Peyer's patch (tissue), 4 donors: ENCODE results near the gene CDC42EP3.

Source experiments
- POLR2A ChIP-seq, 2 donors: fragments of 450-650 bp; IDR thresholded peaks; one replicate each; pipeline ENCODE4 v1.5.1; 2017; ENCODE audit warnings: antibody characterized with exemption in 2 of 2, mild to moderate bottlenecking in 2 of 2, moderate library complexity in 2 of 2
- TF ChIP-seq, protein P1 (sequence below), 6 experiments: fragments of 450-650 bp in 4 of 6; fragments of 200-600 bp in 2 of 6; sonication (generic) in 1 of 6; IDR thresholded peaks; one replicate each; pipeline ENCODE4 v1.5.1; 2017 to 2019; ENCODE audit warnings: antibody characterized with exemption in 6 of 6, mild to moderate bottlenecking in 3 of 6, moderate library complexity in 1 of 6

GRCh38 chr2:37644191-37644590 lies 27.3 kb downstream of the CDC42EP3 start:
- TF ChIP-seq, protein P1, sequence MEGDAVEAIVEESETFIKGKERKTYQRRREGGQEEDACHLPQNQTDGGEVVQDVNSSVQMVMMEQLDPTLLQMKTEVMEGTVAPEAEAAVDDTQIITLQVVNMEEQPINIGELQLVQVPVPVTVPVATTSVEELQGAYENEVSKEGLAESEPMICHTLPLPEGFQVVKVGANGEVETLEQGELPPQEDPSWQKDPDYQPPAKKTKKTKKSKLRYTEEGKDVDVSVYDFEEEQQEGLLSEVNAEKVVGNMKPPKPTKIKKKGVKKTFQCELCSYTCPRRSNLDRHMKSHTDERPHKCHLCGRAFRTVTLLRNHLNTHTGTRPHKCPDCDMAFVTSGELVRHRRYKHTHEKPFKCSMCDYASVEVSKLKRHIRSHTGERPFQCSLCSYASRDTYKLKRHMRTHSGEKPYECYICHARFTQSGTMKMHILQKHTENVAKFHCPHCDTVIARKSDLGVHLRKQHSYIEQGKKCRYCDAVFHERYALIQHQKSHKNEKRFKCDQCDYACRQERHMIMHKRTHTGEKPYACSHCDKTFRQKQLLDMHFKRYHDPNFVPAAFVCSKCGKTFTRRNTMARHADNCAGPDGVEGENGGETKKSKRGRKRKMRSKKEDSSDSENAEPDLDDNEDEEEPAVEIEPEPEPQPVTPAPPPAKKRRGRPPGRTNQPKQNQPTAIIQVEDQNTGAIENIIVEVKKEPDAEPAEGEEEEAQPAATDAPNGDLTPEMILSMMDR (IDR thresholded peaks at IDR 0.05) = no peak
- TF ChIP-seq POLR2A (IDR thresholded peaks at IDR 0.05) = no peak
